HepG2 (cell line): ENCODE measurements around the gene CPB2. TPM values are rescaled to one million over a fixed set of nuclear protein-coding genes. Genes with fewer than 3 reads are reported as not detected.
A peak's percentile ranks its signal among the peaks of the same experiment; 100 is the strongest.

ENCODE experiments used
- ATAC-seq: fragments of 200-7000 bp; cut with Tn5 transposase; 3 replicates; pipeline ENCODE4 v1.9.1; 2020; ENCODE audit warnings: mild to moderate bottlenecking, moderate library complexity
- Bru-seq: library from RNA; stranded (reverse); fragments of 400-500 nt; gene quantifications from one replicate; lab custom pipeline; 2021; lab: Mats Ljungman, UMichigan
- BruChase-seq, 2 experiments: library from RNA; stranded (reverse); fragments of 400-500 nt; gene quantifications; one replicate each; lab custom pipeline; 2021; lab: Mats Ljungman, UMichigan
- BruUV-seq: library from RNA; stranded (reverse); fragments of 400-500 nt; replicated peaks from 2 replicates; lab custom pipeline; 2021; lab: Mats Ljungman, UMichigan
- CTCF ChIA-PET: fragments of 300-600 bp; formaldehyde crosslinking; extraction: SDS; loops from one replicate; lab custom pipeline; 2021; ENCODE audit warnings: low total read pairs, inconsistent platforms, low intra/inter-chr PET ratio; lab: Yijun Ruan, JAX
- POLR2A ChIA-PET: fragments of 350-600 bp; sonication (Branson Sonifier 250); formaldehyde crosslinking; loops from one replicate; lab custom pipeline; 2020; ENCODE audit warnings: antibody characterized with exemption, inconsistent platforms; lab: Yijun Ruan, JAX
- DNase-seq: peaks from one replicate; pipeline ENCODE4 v3.0.0-alpha.2; 2015; ENCODE audit warnings: low spot score
- FAIRE-seq: peaks from 3 replicates; lab custom pipeline; 2011; peaks lifted over from hg19 to GRCh38; lab: Jason Lieb, UNC
- H2AFZ ChIP-seq: one replicate; pipeline ENCODE4 v1.6.1; 2011; ENCODE audit warnings: low read length, inconsistent platforms
- H3K27ac ChIP-seq: fragments of 300-600 bp; 3 replicates; pipeline ENCODE4 v1.8.0; 2011; ENCODE audit warnings: mixed run types, mild to moderate bottlenecking, mixed read lengths, low read length, inconsistent platforms; ENCODE audit not compliant: insufficient read depth; ENCODE audit errors: extremely low read length
- H3K27me3 ChIP-seq, 2 experiments: fragments of 200-600 bp in 1 of 2; 2 replicates in 1 of 2; 3 replicates in 1 of 2; pipeline versions ENCODE4 v1.6.0 to v1.8.0; 2011; ENCODE audit warnings: low read length in 2 of 2, mild to moderate bottlenecking in 2 of 2, moderate library complexity in 2 of 2, inconsistent platforms in 1 of 2; ENCODE audit not compliant: insufficient read depth in 2 of 2, control insufficient read depth in 1 of 2
- H3K36me3 ChIP-seq, 2 experiments: fragments of 200-600 bp in 1 of 2; replicated peaks in 1 of 2; 2 replicates in 1 of 2; 3 replicates in 1 of 2; pipeline versions ENCODE4 v1.5.1 to v1.8.0; 2011; ENCODE audit warnings: low read length in 2 of 2, inconsistent platforms in 1 of 2; ENCODE audit not compliant: insufficient read depth in 2 of 2, control insufficient read depth in 1 of 2
- H3K4me1 ChIP-seq: 2 replicates; pipeline ENCODE4 v1.5.1; 2012; ENCODE audit warnings: low read length, inconsistent platforms; ENCODE audit not compliant: insufficient read depth
- H3K4me2 ChIP-seq: 2 replicates; pipeline ENCODE4 v1.6.0; 2011; ENCODE audit warnings: low read depth, low read length, inconsistent platforms
- H3K4me3 ChIP-seq, 3 experiments: fragments of 200-600 bp in 1 of 3; sonication (generic), shearing (Covaris generic) in 1 of 3; replicated peaks in 1 of 3; 2 replicates each; pipeline ENCODE4 v1.5.1; 2011 to 2016; ENCODE audit warnings: low read length in 3 of 3, inconsistent platforms in 2 of 3, low read depth in 2 of 3, mild to moderate bottlenecking in 2 of 3, control low read depth in 1 of 3, mixed read lengths in 1 of 3; ENCODE audit not compliant: insufficient read depth in 1 of 3
- H3K79me2 ChIP-seq: one replicate; pipeline ENCODE4 v1.6.1; 2011; ENCODE audit warnings: low read length, inconsistent platforms; ENCODE audit not compliant: insufficient read depth
- H3K9ac ChIP-seq: 2 replicates; pipeline ENCODE4 v1.6.0; 2011; ENCODE audit warnings: mild to moderate bottlenecking, low read depth, low read length, inconsistent platforms; ENCODE audit not compliant: insufficient read depth
- H3K9me3 ChIP-seq: 2 replicates; pipeline ENCODE4 v1.5.1; 2012; ENCODE audit warnings: mild to moderate bottlenecking, low read length
- H4K20me1 ChIP-seq: 2 replicates; pipeline ENCODE4 v1.6.0; 2011; ENCODE audit warnings: inconsistent platforms, mild to moderate bottlenecking, low read length, moderate library complexity; ENCODE audit not compliant: insufficient read depth
- CBX2 ChIP-seq, 2 experiments: fragments of 200-600 bp in 1 of 2; sonication (generic); formaldehyde crosslinking in 1 of 2; IDR thresholded peaks; 2 replicates each; pipeline versions ENCODE4 v1.7.0 to v1.8.1; 2018 to 2022; ENCODE audit warnings: low read depth in 2 of 2, low read length in 1 of 2, mild to moderate bottlenecking in 1 of 2, missing genetic modification reagents in 1 of 2
- EEA1 ChIP-seq: sonication (generic); formaldehyde crosslinking; IDR thresholded peaks from 2 replicates; pipeline ENCODE4 v1.5.1; 2020; ENCODE audit warnings: mild to moderate bottlenecking, missing genetic modification reagents, borderline replicate concordance
- FOXA3 ChIP-seq: IDR thresholded peaks from 2 replicates; pipeline ENCODE4 v1.6.1; 2016; ENCODE audit warnings: missing genetic modification reagents, missing compliant biosample characterization
- GABPB1 ChIP-seq: IDR thresholded peaks from 2 replicates; pipeline ENCODE4 v1.6.1; 2016; ENCODE audit warnings: mild to moderate bottlenecking, missing genetic modification reagents, moderate library complexity, missing compliant biosample characterization
- NR2F2 ChIP-seq: IDR thresholded peaks from 2 replicates; pipeline ENCODE4 v1.6.1; 2012; ENCODE audit warnings: low read depth, inconsistent platforms, borderline replicate concordance
- PAX8 ChIP-seq: sonication (generic); formaldehyde crosslinking; IDR thresholded peaks from 2 replicates; pipeline ENCODE4 v1.8.0; 2022; ENCODE audit warnings: mild to moderate bottlenecking, missing genetic modification reagents, borderline replicate concordance
- SALL2 ChIP-seq: sonication (generic); formaldehyde crosslinking; IDR thresholded peaks from 2 replicates; pipeline ENCODE4 v1.8.1; 2023; ENCODE audit warnings: mild to moderate bottlenecking, missing genetic modification reagents, inconsistent platforms
- SCMH1 ChIP-seq: sonication (generic); formaldehyde crosslinking; IDR thresholded peaks from 2 replicates; pipeline ENCODE4 v1.9.0; 2021; ENCODE audit warnings: missing genetic modification reagents, mild to moderate bottlenecking, borderline replicate concordance
- TOPORS ChIP-seq: sonication (generic); formaldehyde crosslinking; IDR thresholded peaks from 2 replicates; pipeline ENCODE4 v1.8.0; 2023; ENCODE audit warnings: mild to moderate bottlenecking, missing genetic modification reagents
- ZBTB44 ChIP-seq: sonication (generic); formaldehyde crosslinking; IDR thresholded peaks from 2 replicates; pipeline ENCODE4 v1.4.0; 2020; ENCODE audit warnings: missing genetic modification reagents
- ZFP36L1 ChIP-seq: sonication (generic); formaldehyde crosslinking; IDR thresholded peaks from 2 replicates; pipeline ENCODE4 v1.8.0; 2022; ENCODE audit warnings: mild to moderate bottlenecking, missing genetic modification reagents, moderate library complexity
- ZFP36L2 ChIP-seq: sonication (generic); formaldehyde crosslinking; IDR thresholded peaks from 2 replicates; pipeline ENCODE4 v1.4.0; 2020; ENCODE audit warnings: missing genetic modification reagents
- ZFP37 ChIP-seq: sonication (generic); formaldehyde crosslinking; IDR thresholded peaks from 2 replicates; pipeline ENCODE4 v1.4.0; 2020; ENCODE audit warnings: missing genetic modification reagents, borderline replicate concordance
- ZFX ChIP-seq: sonication (generic); formaldehyde crosslinking; IDR thresholded peaks from 2 replicates; pipeline ENCODE4 v1.4.0; 2020; ENCODE audit warnings: mild to moderate bottlenecking, low read depth, missing genetic modification reagents, moderate library complexity
- ZNF230 ChIP-seq: sonication (generic); formaldehyde crosslinking; IDR thresholded peaks from 2 replicates; pipeline ENCODE4 v1.4.0; 2020; ENCODE audit warnings: mild to moderate bottlenecking, missing genetic modification reagents
- ZNF432 ChIP-seq: sonication (generic); formaldehyde crosslinking; IDR thresholded peaks from 2 replicates; pipeline ENCODE4 v1.5.0; 2020; ENCODE audit warnings: missing genetic modification reagents, mild to moderate bottlenecking, borderline replicate concordance
- ZNF567 ChIP-seq: sonication (generic); formaldehyde crosslinking; IDR thresholded peaks from 2 replicates; pipeline ENCODE4 v1.8.1; 2023; ENCODE audit warnings: mild to moderate bottlenecking, missing genetic modification reagents, borderline replicate concordance
- ZNF766 ChIP-seq: sonication (generic); formaldehyde crosslinking; IDR thresholded peaks from 2 replicates; pipeline ENCODE4 v1.5.0; 2020; ENCODE audit warnings: missing genetic modification reagents, borderline replicate concordance
- WGBS: methylation state at CpG from one replicate; pipeline ENCODE4 v1.1.6; 2017; ENCODE audit warnings: low lambda C conversion rate; 5-methylcytosine and 5-hydroxymethylcytosine counted together
- in situ Hi-C: cut with HindIII; loops from 2 replicates; pipeline ENCODE4 v1.10.0; 2017; ENCODE audit warnings: low pct_unique_long_range_greater_than_20kb; ENCODE audit not compliant: extremely low pct_ligation_motif_present
- intact Hi-C: fragments of 100-400 bp; cut with micrococcal nuclease; formaldehyde crosslinking; loops from one replicate; pipeline ENCODE4 v1.10.0; 2022; ENCODE audit not compliant: unreplicated experiment
- long read RNA-seq, 2 experiments: library from RNA in 1 of 2; library from polyadenylated mRNA in 1 of 2; stranded (forward) in 1 of 2; unstranded in 1 of 2; transcript quantifications; one replicate each; pipeline ENCODE4 v2.0.0, GENCODE V29; 2019 to 2022
- polyA minus RNA-seq, 3 experiments: library from RNA; depleted of rRNA, polyadenylated mRNA; stranded (reverse); fragments of >200 nt; gene quantifications; 2 replicates each; pipeline ENCODE4 v1.2.3, GENCODE V29; 2011; ENCODE audit warnings: low replicate concordance in 1 of 3
- polyA plus RNA-seq, 8 experiments: library from polyadenylated mRNA; depleted of rRNA in 3 of 8; stranded (reverse) in 7 of 8; unstranded in 1 of 8; fragments of >200 nt; fragmentation: Illumina TruSeq in 4 of 8; extraction: Trizol in 4 of 8; gene quantifications; 2 replicates each; pipeline versions ENCODE4 v1.2.1 to v1.2.3, GENCODE V29; 2011 to 2016; ENCODE audit warnings: low read depth in 4 of 8, missing spikeins in 1 of 8, mixed read lengths in 1 of 8; ENCODE audit not compliant: insufficient read depth in 1 of 8
- total RNA-seq, 5 experiments: library from RNA; depleted of rRNA; stranded (reverse); fragments of >200 nt; fragmentation: Illumina TruSeq; extraction: Trizol; gene quantifications; 2 replicates each; pipeline ENCODE4 v1.2.3, GENCODE V29; 2016; ENCODE audit warnings: low read depth in 1 of 5

The CPB2 gene
- total RNA-seq (2016; rRNA removed; fragmentation: Illumina TruSeq; extraction: Trizol) (94.9 and 140 TPM in 2 replicates), polyA plus RNA-seq (2011; rRNA removed) (81.9 and 125 TPM in 2 replicates), polyA minus RNA-seq (2011; rRNA and poly(A)+ RNA removed; ENCODE audit: low replicate concordance) (53.0 TPM in 1 of 2 replicates, not detected in the other), Bru-seq, nascent RNA (percentile 97 among the genes with signal in this experiment), BruChase-seq, experiment 1, labeled RNA remaining after a 6-hour chase (percentile 85 among the genes with signal in this experiment), BruChase-seq, experiment 2, labeled RNA remaining after a 2-hour chase (percentile 87 among the genes with signal in this experiment)
- total RNA-seq (2016; cell fraction: cytosol; rRNA removed; fragmentation: Illumina TruSeq; extraction: Trizol; ENCODE audit: low read depth): 21.4 and 24.4 TPM in 2 replicates
- total RNA-seq (2016; cell fraction: insoluble cytoplasmic fraction; rRNA removed; fragmentation: Illumina TruSeq; extraction: Trizol): 83.3 and 138 TPM in 2 replicates
- 39.7 and 47.6 TPM in 2 replicates for total RNA-seq (2016; cell fraction: membrane; rRNA removed; fragmentation: Illumina TruSeq; extraction: Trizol)
- total RNA-seq (2016; cell fraction: nucleus; rRNA removed; fragmentation: Illumina TruSeq; extraction: Trizol): 117 and 140 TPM in 2 replicates
- polyA plus RNA-seq (2011; cell fraction: cytosol; rRNA removed): 60.5 and 82.0 TPM in 2 replicates
- polyA plus RNA-seq (2011; cell fraction: nucleus; rRNA removed): 35.1 and 37.2 TPM in 2 replicates
- polyA plus RNA-seq (2012): 75.4 and 132 TPM in 2 replicates
- polyA plus RNA-seq (2016; cell fraction: cytosol; fragmentation: Illumina TruSeq; extraction: Trizol; ENCODE audit: low read depth): 17.6 and 19.3 TPM in 2 replicates
- polyA plus RNA-seq (2016; cell fraction: insoluble cytoplasmic fraction; fragmentation: Illumina TruSeq; extraction: Trizol; ENCODE audit: low read depth): 78.1 and 84.4 TPM in 2 replicates
- 31.9 and 36.1 TPM in 2 replicates for polyA plus RNA-seq (2016; cell fraction: membrane; fragmentation: Illumina TruSeq; extraction: Trizol; ENCODE audit: low read depth)
- polyA plus RNA-seq (2016; cell fraction: nucleus; fragmentation: Illumina TruSeq; extraction: Trizol; ENCODE audit: insufficient read depth, low read depth): 154 and 161 TPM in 2 replicates
- 58.8 and 59.0 TPM in 2 replicates for polyA minus RNA-seq (2011; cell fraction: cytosol; rRNA and poly(A)+ RNA removed)
- polyA minus RNA-seq (2011; cell fraction: nucleus; rRNA and poly(A)+ RNA removed): 70.9 and 76.8 TPM in 2 replicates
- long read RNA-seq, experiment 1, transcript CPB2-203 (11 exons, 1,700 nt): major isoform, 126 of 189 reads
- long read RNA-seq, experiment 1, transcript CPB2-202 (10 exons, 1,577 nt): minor isoform, 31 of 189 reads
- long read RNA-seq, experiment 1, partial matches to known transcripts: 14 of 189 reads
- long read RNA-seq, experiment 1, other reads (novel, unspliced or antisense): 18 of 189 reads
- long read RNA-seq, experiment 2, transcript CPB2-202 (10 exons, 1,577 nt): minor isoform, 17 of 199 reads
- long read RNA-seq, experiment 2, transcript CPB2-203 (11 exons, 1,700 nt): major isoform, 63 of 199 reads
- long read RNA-seq, experiment 2, partial matches to known transcripts: 24 of 199 reads
- long read RNA-seq, experiment 2, other reads (novel, unspliced or antisense): 95 of 199 reads

GRCh38 chr13:46104868-46105267, at the start of gene CPB2:
CPB2 (minus strand) TSS chr13:46105033; CDS start chr13:46105009, 24 bp downstream.
- in situ Hi-C loops (no loop called here), intact Hi-C loops (loop anchor here (5.0 kb wide), 2 partner anchors 37 to 53 kb away; partner anchors contain the start of gene ZC3H13)
- Histone ChIP-seq H3K9me3 (no peaks in the 10 kb centered on the region), H2AFZ (peak within 1 kb of the TSS; percentile 58), H3K4me2 (peak within 1 kb of the TSS; percentile 80), H3K36me3 (no peaks in the 10 kb centered on the region), H3K4me3 (peak within 1 kb of the TSS; percentile 46 to 82 (median 71)), H3K79me2 (peaks cover 52% of the 10 kb centered on the region), H4K20me1 (no peaks in the 10 kb centered on the region), H3K27me3 (no peaks in the 10 kb centered on the region), H3K4me1 (peaks cover 93% of the 10 kb centered on the region), H3K9ac (peak within 1 kb of the TSS; percentile 75), H3K27ac (peak within 1 kb of the TSS; percentile 87)
- POLR2A ChIA-PET: interaction anchor here (0.7 to 1.4 kb wide), 5 partner anchors 8 to 53 kb away, joined by 3 to 10 read pairs (median 3); partner anchors contain the start of gene ZC3H13
- no TSS peak for BruUV-seq
- FAIRE-seq (peak; percentile 74), DNase-seq (peak; percentile 73), ATAC-seq (peak; percentile 40)
- WGBS: 0% methylated on average over 4 of the region's 4 CpGs
- CTCF ChIA-PET: no interaction called here
- TF ChIP-seq ZBTB44 (CRISPR knock-in tag) (no peak), ZFX (no peak), FOXA3 (CRISPR knock-in tag) (peak; percentile 88), NR2F2 (peak; percentile 33; the same call in 1 of the 2 replicates), SCMH1 (CRISPR knock-in tag) (no peak), TOPORS (CRISPR knock-in tag) (no peak), ZNF766 (CRISPR knock-in tag) (no peak), PAX8 (no peak), ZNF567 (CRISPR knock-in tag) (no peak), SALL2 (CRISPR knock-in tag) (no peak), CBX2 (IDR thresholded peaks at IDR 0.05; ENCODE audit: low read depth, low read length) (no peak), CBX2 (CRISPR knock-in tag; IDR thresholded peaks at IDR 0.05; ENCODE audit: low read depth) (no peak), GABPB1 (CRISPR knock-in tag) (no peak; the same call in 1 of the 2 replicates), ZFP36L2 (CRISPR knock-in tag) (no peak), ZFP37 (no peak), ZNF230 (no peak), ZFP36L1 (CRISPR knock-in tag) (no peak), ZNF432 (CRISPR knock-in tag) (no peak), EEA1 (CRISPR knock-in tag) (no peak)
